HCT116 (cell line): ENCODE results near the gene SMYD3. TPM values are rescaled to one million over a fixed set of nuclear protein-coding genes. Genes with fewer than 3 reads are reported as not detected.

Experiments
- ATAC-seq: fragments of 200-7000 bp; cut with Tn5 transposase; 2 replicates; pipeline ENCODE4 v1.9.1; 2020; ENCODE audit warnings: mild to moderate bottlenecking, moderate library complexity
- BruUV-seq: library from RNA; stranded (reverse); fragments of 400-500 nt; replicated peaks from 2 replicates; lab custom pipeline; 2021; lab: Mats Ljungman, UMichigan
- CTCF ChIA-PET: fragments of 300-600 bp; sonication (Branson Sonifier 250); formaldehyde crosslinking; loops from one replicate; lab custom pipeline; 2021; ENCODE audit warnings: antibody characterized with exemption; lab: Charles Lee
- POLR2A ChIA-PET: fragments of 300-600, 350-600 bp; sonication (Branson Sonifier 250); formaldehyde crosslinking; loops from one replicate; lab custom pipeline; 2021; ENCODE audit warnings: antibody characterized with exemption; lab: Charles Lee
- RAD21 ChIA-PET, 2 experiments: fragments of 300-600 bp; sonication (Branson Sonifier 250); formaldehyde crosslinking; loops; one replicate each; lab custom pipeline; 2023; ENCODE audit warnings: low total read pairs in 2 of 2; ENCODE audit not compliant: uncharacterized antibody in 2 of 2, unreplicated experiment in 2 of 2, low non-redundant PET in 1 of 2; lab: Charles Lee
- DNase-seq: peaks from one replicate; pipeline ENCODE4 v3.0.0-alpha.2; 2010; ENCODE audit warnings: low read depth, low spot score
- H2AFZ ChIP-seq: fragments of 200-600 bp; shearing (Covaris generic), sonication (generic); 2 replicates; pipeline ENCODE4 v1.6.1; 2017; ENCODE audit warnings: low read depth, mixed run types, mixed read lengths, antibody characterized with exemption, low read length; ENCODE audit not compliant: poor library complexity, severe bottlenecking
- H3K27ac ChIP-seq: 2 replicates; pipeline ENCODE4 v1.5.1; 2012; ENCODE audit warnings: low read depth, low read length
- H3K27me3 ChIP-seq: fragments of 200-600 bp; sonication (generic); 2 replicates; pipeline ENCODE4 v1.6.1; 2016; ENCODE audit warnings: mixed run types, low read length, mixed read lengths; ENCODE audit not compliant: insufficient read depth
- H3K36me3 ChIP-seq, 2 experiments: fragments of 200-500 bp in 1 of 2; fragments of 200-600 bp in 1 of 2; sonication (Bioruptor generic) in 1 of 2; sonication (generic) in 1 of 2; 2 replicates each; pipeline versions ENCODE4 v1.5.1 to v1.6.1; 2014 to 2016; ENCODE audit warnings: low read length in 2 of 2, inconsistent platforms in 1 of 2, mixed read lengths in 1 of 2, mixed run types in 1 of 2; ENCODE audit not compliant: insufficient read depth in 2 of 2, control insufficient read depth in 1 of 2
- H3K4me1 ChIP-seq, 2 experiments: fragments of 200-600 bp in 1 of 2; sonication (generic) in 1 of 2; 2 replicates each; pipeline versions ENCODE4 v1.5.1 to v1.6.1; 2012 to 2017; ENCODE audit warnings: low read length in 2 of 2, inconsistent platforms in 1 of 2, mild to moderate bottlenecking in 1 of 2, mixed read lengths in 1 of 2, mixed run types in 1 of 2, moderate library complexity in 1 of 2; ENCODE audit not compliant: insufficient read depth in 2 of 2, control insufficient read depth in 1 of 2
- H3K4me2 ChIP-seq: fragments of 200-600 bp; sonication (generic); 2 replicates; pipeline ENCODE4 v1.6.1; 2017; ENCODE audit warnings: mixed run types, low read length, mixed read lengths
- H3K4me3 ChIP-seq, 2 experiments: fragments of 200-600 bp in 1 of 2; sonication (generic) in 1 of 2; replicated peaks in 1 of 2; 2 replicates each; pipeline ENCODE4 v1.5.1; 2011 to 2016; ENCODE audit warnings: low read length in 2 of 2, control low read depth in 1 of 2, low read depth in 1 of 2, mild to moderate bottlenecking in 1 of 2, mixed read lengths in 1 of 2, mixed run types in 1 of 2
- H3K79me2 ChIP-seq: fragments of 200-600 bp; sonication (generic); 2 replicates; pipeline ENCODE4 v1.6.1; 2017; ENCODE audit warnings: mild to moderate bottlenecking, mixed run types, low read length, moderate library complexity, mixed read lengths; ENCODE audit not compliant: insufficient read depth
- H3K9ac ChIP-seq: fragments of 200-600 bp; sonication (generic); 2 replicates; pipeline ENCODE4 v1.6.1; 2016; ENCODE audit warnings: low read length, mixed read lengths
- H3K9me2 ChIP-seq: fragments of 200-600 bp; sonication (generic), shearing (Covaris generic); 2 replicates; pipeline ENCODE4 v1.6.1; 2017; ENCODE audit warnings: mixed run types, mild to moderate bottlenecking, moderate library complexity; ENCODE audit not compliant: insufficient read depth
- H3K9me3 ChIP-seq, 2 experiments: fragments of 200-500 bp in 1 of 2; fragments of 200-600 bp in 1 of 2; sonication (Bioruptor generic) in 1 of 2; sonication (generic) in 1 of 2; 2 replicates each; pipeline ENCODE4 v1.6.1; 2014 to 2017; ENCODE audit warnings: low read length in 2 of 2, mixed read lengths in 2 of 2, inconsistent platforms in 1 of 2, low read depth in 1 of 2, mild to moderate bottlenecking in 1 of 2, mixed run types in 1 of 2, moderate library complexity in 1 of 2; ENCODE audit not compliant: control insufficient read depth in 1 of 2, insufficient read depth in 1 of 2
- H4K20me1 ChIP-seq: fragments of 200-600 bp; sonication (generic), shearing (Covaris generic); 2 replicates; pipeline ENCODE4 v1.6.1; 2017; ENCODE audit warnings: mixed run types, mild to moderate bottlenecking, moderate library complexity; ENCODE audit not compliant: insufficient read depth
- ELF1 ChIP-seq: IDR thresholded peaks from 2 replicates; pipeline ENCODE4 v1.6.1; 2012; ENCODE audit warnings: low read depth, borderline replicate concordance
- FOSL1 ChIP-seq: IDR thresholded peaks from 2 replicates; pipeline ENCODE4 v1.6.1; 2012; ENCODE audit warnings: low read depth
- POLR2A ChIP-seq: IDR thresholded peaks from 2 replicates; pipeline ENCODE4 v1.7.0; 2011; ENCODE audit warnings: borderline replicate concordance; ENCODE audit not compliant: insufficient read depth, insufficient read length; ENCODE audit errors: extremely low read depth
- SRF ChIP-seq: IDR thresholded peaks from 2 replicates; pipeline ENCODE4 v1.6.1; 2012; ENCODE audit warnings: low read depth
- intact Hi-C: fragments of 100-400 bp; cut with micrococcal nuclease; formaldehyde crosslinking; loops from 2 replicates; pipeline ENCODE4 v1.10.0; 2022
- total RNA-seq: library from RNA; stranded (reverse); gene quantifications from one replicate; pipeline ENCODE4 v1.2.1, GENCODE V29; 2021; ENCODE audit not compliant: unreplicated experiment

The SMYD3 gene
- total RNA-seq, 1 experiment from 2014 or later = 33.6 TPM

DNA sequence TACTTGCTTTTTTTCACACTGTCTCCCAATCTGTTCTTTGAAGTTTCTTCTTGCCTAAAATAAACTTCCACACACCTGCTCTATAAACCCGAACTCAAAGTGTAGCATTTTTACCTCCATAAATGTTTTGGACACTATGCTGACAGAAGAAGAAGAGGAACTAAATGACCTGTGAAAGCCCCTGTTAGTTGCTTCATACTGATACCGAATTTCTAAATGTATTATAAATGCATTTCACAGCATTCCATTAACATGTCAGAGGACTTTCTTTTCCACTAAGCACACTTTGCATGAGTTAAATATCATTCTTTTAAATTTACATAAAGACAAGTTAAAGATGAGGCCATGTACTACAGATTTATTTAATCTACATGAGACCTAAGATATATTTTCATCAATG lies 281.0 kb downstream of the SMYD3 start:
- H3K4me3 ChIP-seq = no peak overlapping the region

DNA sequence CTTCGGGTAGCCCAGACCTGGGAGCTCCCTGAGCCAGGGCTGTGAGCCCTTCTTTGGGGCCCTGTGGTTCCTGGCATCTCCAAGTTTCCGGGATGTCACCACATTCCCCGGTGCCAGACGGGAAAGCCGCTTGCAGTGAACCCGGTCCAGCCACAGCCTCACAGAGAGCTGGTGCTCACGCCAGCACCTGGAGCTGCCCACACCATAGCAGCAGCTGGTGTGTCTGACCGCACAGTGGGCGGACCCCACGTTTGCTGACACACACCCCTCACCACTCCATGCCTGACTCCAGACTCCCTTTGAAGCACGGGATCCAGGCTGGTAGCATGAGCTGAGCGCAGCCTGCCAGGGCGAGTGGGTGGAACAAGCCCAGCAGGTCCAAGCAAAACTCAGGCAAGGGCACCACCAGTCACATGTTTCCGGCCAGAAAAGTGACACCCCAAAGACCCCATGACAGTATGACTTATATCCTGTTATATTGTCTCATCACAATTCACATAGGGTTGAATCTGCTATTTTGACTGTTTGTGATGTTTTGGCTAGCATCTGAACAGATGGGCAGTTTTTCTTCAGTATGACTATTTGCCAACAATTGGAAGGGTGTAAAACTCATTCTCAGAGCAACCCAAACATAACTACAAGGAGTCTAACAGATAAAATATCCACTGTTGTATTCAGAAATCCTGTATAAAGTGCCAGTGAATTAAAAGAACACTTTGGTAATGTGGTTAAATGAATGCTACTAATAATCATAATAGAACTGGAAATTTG lies 285.4 kb downstream of the SMYD3 start:
- Histone ChIP-seq H3K9ac (no peak overlapping the region), H3K4me2 (no peak overlapping the region), H3K4me1 (peaks cover 2 to 19% of the 10 kb centered on the region in 2 experiments; a peak in 2 of 4 replicates), H4K20me1 (no peaks in the 10 kb centered on the region), H3K4me3 (no peak overlapping the region), H3K9me2 (no peaks in the 10 kb centered on the region), H3K9me3 (no peaks in the 10 kb centered on the region; a peak in 1 of 4 replicates), H3K27ac (no peak overlapping the region), H3K27me3 (no peaks in the 10 kb centered on the region), H2AFZ (no peak overlapping the region), H3K36me3 (no peaks in the 10 kb centered on the region), H3K79me2 (no peaks in the 10 kb centered on the region)
- TF ChIP-seq ELF1 = no peak
- no peak for TF ChIP-seq SRF
- TF ChIP-seq POLR2A = no peak
- ChIA-PET CTCF (no interaction called here), RAD21 (no interaction called here), POLR2A (no interaction called here)
- no peak for DNase-seq
- BruUV-seq = no TSS peak
- no peak for ATAC-seq
- intact Hi-C loops = no loop called here

More for the DNA sequence above, 281.0 kb downstream of the SMYD3 start:
- Histone ChIP-seq H3K4me1 (no peaks in the 10 kb centered on the region), H3K27me3 (no peaks in the 10 kb centered on the region), H3K36me3 (no peaks in the 10 kb centered on the region), H3K9me3 (no peaks in the 10 kb centered on the region; a peak in 1 of 4 replicates), H3K9me2 (no peaks in the 10 kb centered on the region), H3K79me2 (no peaks in the 10 kb centered on the region), H3K9ac (no peak overlapping the region), H4K20me1 (no peaks in the 10 kb centered on the region), H2AFZ (no peak overlapping the region), H3K27ac (no peak overlapping the region), H3K4me2 (no peak overlapping the region)
- no peak for DNase-seq
- no peak for ATAC-seq
- no peak for TF ChIP-seq FOSL1
- intact Hi-C loops = no loop called here
- POLR2A ChIA-PET = no interaction called here
- RAD21 ChIA-PET = no interaction called here
- no TSS peak for BruUV-seq
- CTCF ChIA-PET = no interaction called here
